Muscle of back (tissue), 11 donors: Measurements from ENCODE around the gene C10orf67. TPM values are rescaled to one million over a fixed set of nuclear protein-coding genes. Genes with fewer than 3 reads are reported as not detected.
"Not testable (repeated sequence)": the region's sequence is repeated elsewhere in the genome, so short reads cannot be mapped to it uniquely, and the experiment has no call there.

ENCODE experiments used
- DNase-seq, 3 donors: peaks; one replicate each; pipeline versions ENCODE4 v3.0.0 to v3.0.0-alpha.2; 2013
- polyA plus RNA-seq, 10 donors: library from polyadenylated mRNA; unstranded; fragments of 120-200 nt; gene quantifications; one replicate each; pipeline ENCODE4 v1.2.1, GENCODE V29; 2013; ENCODE audit not compliant: insufficient read length in 10 of 10

The C10orf67 gene
- polyA plus RNA-seq, 10 donors: 0.17 to 0.26 (median 0.19) TPM

DNA sequence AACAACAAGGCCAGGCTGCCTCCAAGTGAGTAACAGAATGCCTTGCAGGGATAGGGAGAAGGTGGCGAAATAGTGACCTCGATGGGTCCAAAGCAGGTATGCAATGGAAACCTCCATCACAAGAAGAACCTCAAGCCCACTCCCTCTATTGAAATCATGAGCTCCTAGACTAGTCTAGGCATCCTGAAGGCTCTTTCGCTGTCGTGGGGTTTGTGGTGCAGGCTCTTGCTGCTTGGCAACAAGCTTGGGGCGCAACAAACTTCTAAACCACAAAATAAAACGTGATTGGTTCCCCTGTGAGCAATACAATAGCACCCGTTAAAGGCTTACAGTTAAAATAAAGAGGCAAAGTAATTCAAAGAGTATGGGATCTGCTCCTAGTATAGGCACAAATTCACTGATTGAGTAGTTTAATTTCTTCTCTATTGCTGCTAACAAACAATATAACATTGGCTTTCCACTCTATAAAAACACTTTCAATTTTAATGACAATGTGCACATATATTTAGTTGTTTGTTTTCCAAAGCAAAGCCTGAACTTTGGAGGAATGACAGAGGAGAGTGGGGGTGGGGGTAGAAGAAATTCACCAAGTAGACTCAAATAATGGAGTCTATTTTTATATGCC, 64.1 kb downstream of the C10orf67 start:
- DNase-seq: no peak

GRCh38 chr10:23275355-23275754, 69.2 kb downstream of the C10orf67 start:
- no peak for DNase-seq

- DNase-seq: not testable (repeated sequence)
Observed at GRCh38 chr10:23274179-23274578, 70.4 kb downstream of the C10orf67 start.

DNA sequence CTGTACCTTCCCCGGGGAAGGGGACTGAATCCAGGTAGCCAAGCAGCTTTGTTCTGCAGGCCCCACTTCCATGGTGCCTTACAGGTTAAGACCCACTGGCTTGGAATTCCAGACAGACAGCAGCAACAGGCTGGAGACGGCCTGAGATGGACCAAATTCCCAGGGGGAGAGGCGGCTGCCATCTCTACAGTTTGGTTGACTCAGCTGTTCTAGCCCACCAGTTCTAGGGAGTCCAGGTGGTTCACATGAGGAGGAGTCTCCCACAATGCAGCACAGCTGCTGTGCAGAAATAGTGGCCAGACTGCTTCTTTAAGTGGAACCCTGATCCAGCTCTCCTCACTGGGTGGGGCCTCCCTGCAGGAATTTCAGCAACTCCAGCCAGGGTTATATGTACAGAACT, 74.1 kb downstream of the C10orf67 start:
- DNase-seq: no peak

GRCh38 chr10:23263441-23264164, 81.0 kb downstream of the C10orf67 start:
- no peak for DNase-seq

GRCh38 chr10:23262928-23263327, 81.7 kb downstream of the C10orf67 start:
- DNase-seq: no peak

GRCh38 chr10:23258516-23258915, 86.1 kb downstream of the C10orf67 start:
- DNase-seq: peak; percentile 12 to 55 (median 31)

DNA sequence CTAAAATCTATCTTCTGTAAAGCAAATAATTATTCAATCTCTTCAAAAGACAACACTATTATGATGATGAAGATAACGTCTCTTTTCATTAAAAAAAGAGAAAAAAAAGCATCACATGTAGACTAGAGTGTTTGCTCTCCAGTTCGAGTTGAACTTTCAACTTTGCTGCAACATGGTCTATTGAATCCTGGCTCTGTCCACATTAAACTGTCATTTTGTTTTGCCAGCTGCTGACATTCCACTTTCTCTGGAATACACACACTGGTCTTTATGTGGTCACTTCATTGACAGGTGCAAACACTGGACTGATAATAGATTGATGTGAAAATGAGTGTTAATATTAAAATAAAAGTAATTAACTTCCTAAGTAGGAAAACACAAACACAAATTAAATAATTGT, 90.8 kb downstream of the C10orf67 start:
- DNase-seq: no peak

GRCh38 chr10:23252859-23253258, 91.7 kb downstream of the C10orf67 start:
- DNase-seq: not testable (repeated sequence)

- not testable (repeated sequence) for DNase-seq
Observed at GRCh38 chr10:23241779-23242178, 102.8 kb downstream of the C10orf67 start.

DNA sequence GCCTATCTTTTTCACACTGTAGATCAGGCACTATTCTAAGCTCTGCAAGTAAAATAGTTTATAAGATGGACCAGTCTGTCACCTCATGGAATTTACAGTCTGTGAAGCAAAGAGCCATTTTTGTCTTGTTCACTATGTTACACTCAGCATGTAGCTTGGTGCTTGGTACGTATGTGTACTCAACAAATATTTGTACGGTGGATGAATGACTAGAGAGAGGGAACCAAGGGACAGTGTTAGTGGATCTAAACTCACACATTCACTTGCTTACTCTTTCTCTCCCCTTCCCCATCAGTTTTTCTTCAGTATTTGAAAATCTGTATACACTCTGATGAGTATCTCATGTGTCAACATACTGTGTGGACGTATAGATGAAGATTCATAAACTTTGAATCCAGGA, 106.6 kb downstream of the C10orf67 start:
- no peak for DNase-seq

DNA sequence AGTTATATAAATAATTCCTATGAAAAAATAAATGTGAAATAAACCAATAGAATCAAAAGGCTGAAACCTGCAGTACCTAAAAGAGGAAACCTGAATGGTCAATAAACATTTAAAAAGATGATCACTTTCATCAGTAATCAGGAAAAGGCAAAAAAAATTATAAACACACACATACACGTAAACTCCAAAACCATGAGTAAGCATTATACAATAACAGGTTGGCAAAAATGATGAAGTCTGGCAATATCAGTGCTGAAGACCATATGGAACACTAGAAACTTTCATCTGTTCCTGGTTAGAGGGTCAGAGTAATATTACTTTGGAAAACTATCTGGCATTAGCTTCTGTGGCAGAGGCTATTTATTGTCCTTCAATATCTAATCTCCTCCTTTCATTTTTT, 114.0 kb downstream of the C10orf67 start:
- DNase-seq: no peak

- no peak for DNase-seq
Observed at GRCh38 chr10:23217471-23217870, 127.1 kb downstream of the C10orf67 start.

DNA sequence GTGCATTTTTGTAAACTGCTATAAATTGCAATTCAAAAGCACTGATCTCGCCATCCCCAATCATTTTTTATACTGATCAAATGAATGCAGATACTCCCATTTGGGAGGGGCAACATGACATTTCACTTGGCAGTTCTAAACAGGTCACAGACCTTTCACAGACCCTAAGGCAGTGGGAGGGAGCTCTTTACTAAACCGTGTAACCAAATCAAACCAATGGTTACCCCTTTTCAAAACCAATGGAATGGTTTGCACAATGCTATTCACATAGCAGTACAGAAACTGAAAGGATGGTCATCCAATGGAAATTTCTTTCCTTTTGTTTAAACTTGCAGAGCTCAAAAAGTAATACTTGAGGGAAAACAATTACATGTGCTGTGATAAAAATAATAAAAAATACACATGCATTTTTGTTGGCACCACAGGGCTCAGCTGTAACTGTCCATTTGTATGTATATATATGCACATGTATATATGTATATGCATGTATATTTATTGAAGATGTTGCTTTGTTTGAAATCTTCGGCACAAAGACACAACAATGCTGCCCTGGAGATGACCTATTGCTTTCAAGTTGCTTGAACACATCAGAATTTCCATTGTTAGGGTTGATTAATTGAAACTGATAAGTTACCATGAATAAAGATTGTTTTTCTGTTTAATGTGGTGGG, 138.5 kb downstream of the C10orf67 start:
- DNase-seq: no peak

- no peak for DNase-seq
Observed at GRCh38 chr10:23204773-23205172, 139.8 kb downstream of the C10orf67 start.

GRCh38 chr10:23203369-23204325, 140.9 kb downstream of the C10orf67 start:
- no peak for DNase-seq

GRCh38 chr10:23202779-23203178, 141.8 kb downstream of the C10orf67 start:
- no peak for DNase-seq

- DNase-seq: no peak
Observed at GRCh38 chr10:23201837-23202236, 142.8 kb downstream of the C10orf67 start.

GRCh38 chr10:23200997-23201652, 143.5 kb downstream of the C10orf67 start:
- no peak for DNase-seq

DNA sequence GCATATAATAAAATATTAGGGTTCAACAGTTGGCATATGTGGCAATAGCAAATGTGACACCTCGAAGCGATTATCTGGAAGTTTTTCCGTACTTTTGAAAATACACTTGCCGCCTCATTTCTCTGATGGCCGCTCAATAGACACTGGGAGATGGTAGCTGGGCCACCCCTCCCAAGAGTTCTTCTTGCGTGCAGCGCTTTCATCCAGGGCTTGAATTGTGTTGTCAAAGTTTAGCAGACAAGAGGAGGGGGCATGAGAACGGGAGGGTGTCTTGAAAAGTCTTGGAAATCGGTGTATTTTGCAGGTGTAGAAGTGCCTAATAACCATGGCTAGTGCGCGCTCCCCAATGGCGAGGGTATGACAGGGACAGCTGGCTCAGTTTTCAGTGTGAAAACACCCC, 144.0 kb downstream of the C10orf67 start:
- no peak for DNase-seq
